ENCODE data around the gene MOB2. TPM values are rescaled to one million over a fixed set of nuclear protein-coding genes. Genes with fewer than 3 reads are reported as not detected.

Gene MOB2
- total RNA-seq, 2 donors from 2014 or later = 39.3 to 46.5 TPM

- Histone ChIP-seq H3K27ac (no peak overlapping the region), H3K27me3 (replicated peaks; ENCODE audit: insufficient read depth) (no peaks in the 10 kb centered on the region), H3K4me1 (replicated peaks) (no peaks in the 10 kb centered on the region), H3K36me3 (peaks cover 0 to 8% of the 10 kb centered on the region in 2 donors), H3K9me3 (no peaks in the 10 kb centered on the region), H3K4me3 (no peak overlapping the region)
- no peak for DNase-seq (ENCODE audit: low spot score)
- TF ChIP-seq POLR2AphosphoS5 (IDR thresholded peaks at IDR 0.05) (no peak), POLR2A (IDR thresholded peaks at IDR 0.05) (no peak), CTCF (IDR thresholded peaks at IDR 0.05) (no peak)
- intact Hi-C loops (cut with DNase I) = no loop called here
- 91% methylated on average over 12 of the region's 12 CpGs for WGBS
These were observed 10.7 kb downstream of the MOB2 start for GRCh38 chr11:1475841-1476240.

- 96% methylated on average over 21 of the region's 22 CpGs for WGBS
- intact Hi-C loops (cut with DNase I) = no loop called here
- Histone ChIP-seq H3K4me1 (replicated peaks) (no peaks in the 10 kb centered on the region), H3K27ac (no peak overlapping the region), H3K9me3 (no peaks in the 10 kb centered on the region), H3K36me3 (peaks cover 0 to 13% of the 10 kb centered on the region in 2 donors), H3K4me3 (no peak overlapping the region), H3K27me3 (replicated peaks; ENCODE audit: insufficient read depth) (no peaks in the 10 kb centered on the region)
- no peak for DNase-seq (ENCODE audit: low spot score)
- TF ChIP-seq POLR2A (IDR thresholded peaks at IDR 0.05) = no peak
- no peak for TF ChIP-seq CTCF (IDR thresholded peaks at IDR 0.05)
- TF ChIP-seq POLR2AphosphoS5 (IDR thresholded peaks at IDR 0.05) = no peak
These were observed 12.8 kb downstream of the MOB2 start for GRCh38 chr11:1473786-1474185.

- Histone ChIP-seq H3K27ac (no peak overlapping the region), H3K36me3 (peaks cover 0 to 13% of the 10 kb centered on the region in 2 donors), H3K4me3 (no peak overlapping the region), H3K9me3 (no peaks in the 10 kb centered on the region), H3K27me3 (replicated peaks; ENCODE audit: insufficient read depth) (no peaks in the 10 kb centered on the region), H3K4me1 (replicated peaks) (no peaks in the 10 kb centered on the region)
- 97% methylated on average over 11 of the region's 12 CpGs for WGBS
- intact Hi-C loops (cut with DNase I) = no loop called here
- TF ChIP-seq CTCF (IDR thresholded peaks at IDR 0.05) (no peak), POLR2A (IDR thresholded peaks at IDR 0.05) (no peak), POLR2AphosphoS5 (IDR thresholded peaks at IDR 0.05) (no peak)
- no peak for DNase-seq (ENCODE audit: low spot score)
These were observed 13.5 kb downstream of the MOB2 start for GRCh38 chr11:1473011-1473628.

- 86% methylated on average over 17 of the region's 21 CpGs for WGBS
These were observed 14.2 kb downstream of the MOB2 start for GRCh38 chr11:1472180-1473005.

More at GRCh38 chr11:1472180-1473005, 14.2 kb downstream of the MOB2 start:
- Histone ChIP-seq H3K36me3 (peaks cover 0 to 13% of the 10 kb centered on the region in 2 donors), H3K9me3 (no peaks in the 10 kb centered on the region), H3K27me3 (replicated peaks; ENCODE audit: insufficient read depth) (no peaks in the 10 kb centered on the region), H3K4me3 (no peak overlapping the region), H3K4me1 (replicated peaks) (no peaks in the 10 kb centered on the region), H3K27ac (no peak overlapping the region)
- DNase-seq (ENCODE audit: low spot score) = no peak
- intact Hi-C loops (cut with DNase I) = no loop called here
- no peak for TF ChIP-seq POLR2AphosphoS5 (IDR thresholded peaks at IDR 0.05)
- no peak for TF ChIP-seq POLR2A (IDR thresholded peaks at IDR 0.05)
- no peak for TF ChIP-seq CTCF (IDR thresholded peaks at IDR 0.05)

All from prostate gland (tissue), 2 donors.